Uterus (tissue), 2 donors: ENCODE data around the gene VPS35L.

ENCODE experiments used
- POLR2A ChIP-seq, 2 donors: fragments of 450-650 bp; IDR thresholded peaks; one replicate each; pipeline ENCODE4 v1.6.1; 2016; ENCODE audit warnings: antibody characterized with exemption in 2 of 2, mild to moderate bottlenecking in 1 of 2, moderate library complexity in 1 of 2
- TF ChIP-seq, protein P1 (sequence below), 4 experiments: fragments of 200-600 bp in 2 of 4; fragments of 450-650 bp in 2 of 4; sonication (generic) in 2 of 4; IDR thresholded peaks; one replicate each; pipeline ENCODE4 v1.5.1; 2016 to 2019; ENCODE audit warnings: antibody characterized with exemption in 4 of 4, mild to moderate bottlenecking in 2 of 4, moderate library complexity in 1 of 4

GRCh38 chr16:19678804-19679203 lies 123.3 kb downstream of the VPS35L start:
- TF ChIP-seq, protein P1, sequence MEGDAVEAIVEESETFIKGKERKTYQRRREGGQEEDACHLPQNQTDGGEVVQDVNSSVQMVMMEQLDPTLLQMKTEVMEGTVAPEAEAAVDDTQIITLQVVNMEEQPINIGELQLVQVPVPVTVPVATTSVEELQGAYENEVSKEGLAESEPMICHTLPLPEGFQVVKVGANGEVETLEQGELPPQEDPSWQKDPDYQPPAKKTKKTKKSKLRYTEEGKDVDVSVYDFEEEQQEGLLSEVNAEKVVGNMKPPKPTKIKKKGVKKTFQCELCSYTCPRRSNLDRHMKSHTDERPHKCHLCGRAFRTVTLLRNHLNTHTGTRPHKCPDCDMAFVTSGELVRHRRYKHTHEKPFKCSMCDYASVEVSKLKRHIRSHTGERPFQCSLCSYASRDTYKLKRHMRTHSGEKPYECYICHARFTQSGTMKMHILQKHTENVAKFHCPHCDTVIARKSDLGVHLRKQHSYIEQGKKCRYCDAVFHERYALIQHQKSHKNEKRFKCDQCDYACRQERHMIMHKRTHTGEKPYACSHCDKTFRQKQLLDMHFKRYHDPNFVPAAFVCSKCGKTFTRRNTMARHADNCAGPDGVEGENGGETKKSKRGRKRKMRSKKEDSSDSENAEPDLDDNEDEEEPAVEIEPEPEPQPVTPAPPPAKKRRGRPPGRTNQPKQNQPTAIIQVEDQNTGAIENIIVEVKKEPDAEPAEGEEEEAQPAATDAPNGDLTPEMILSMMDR (IDR thresholded peaks at IDR 0.05): no peak
- TF ChIP-seq POLR2A (IDR thresholded peaks at IDR 0.05): no peak
